Caco-2 (cell line): Measurements from ENCODE around the gene ELMO1. TPM values are rescaled to one million over a fixed set of nuclear protein-coding genes. Genes with fewer than 3 reads are reported as not detected.

Source experiments
- BruUV-seq: library from RNA; stranded (reverse); fragments of 400-500 nt; replicated peaks from 2 replicates; lab custom pipeline; 2021; lab: Mats Ljungman, UMichigan
- CTCF ChIA-PET: fragments of 300-600 bp; sonication (Branson Sonifier 250); formaldehyde crosslinking; loops from one replicate; lab custom pipeline; 2022; ENCODE audit warnings: antibody characterized with exemption; lab: Charles Lee
- POLR2A ChIA-PET: fragments of 300-600 bp; sonication (Branson Sonifier 250); formaldehyde crosslinking; loops from one replicate; lab custom pipeline; 2022; ENCODE audit warnings: antibody characterized with exemption; lab: Charles Lee
- DNase-seq, 2 experiments: peaks; one replicate each; pipeline versions ENCODE4 v3.0.0 to v3.0.0-alpha.2; 2020 to 2022
- H3K27me3 ChIP-seq: replicated peaks from 2 replicates; pipeline ENCODE4 v1.6.0; 2011; ENCODE audit warnings: low read length; ENCODE audit not compliant: control insufficient read depth, insufficient read depth
- H3K36me3 ChIP-seq: 2 replicates; pipeline ENCODE4 v1.5.1; 2011; ENCODE audit warnings: low read length; ENCODE audit not compliant: control insufficient read depth, insufficient read depth
- H3K4me1 ChIP-seq: fragments of 250-450 bp; sonication (Bioruptor Pico); 2 replicates; pipeline ENCODE4 v1.5.1; 2020; ENCODE audit warnings: mild to moderate bottlenecking
- H3K4me3 ChIP-seq: 2 replicates; pipeline ENCODE4 v1.5.1; 2011; ENCODE audit warnings: low read depth, mild to moderate bottlenecking, control low read depth, low read length
- H3K9me3 ChIP-seq: fragments of 250-450 bp; sonication (Bioruptor Pico); 2 replicates; pipeline ENCODE4 v1.5.1; 2020; ENCODE audit warnings: mild to moderate bottlenecking, moderate library complexity
- H3K27ac Mint-ChIP-seq: one replicate; pipeline ENCODE4 v1.8.0; 2022; ENCODE audit warnings: mixed read lengths; ENCODE audit not compliant: unreplicated experiment
- H3K27me3 Mint-ChIP-seq: one replicate; pipeline ENCODE4 v1.8.0; 2022; ENCODE audit warnings: mixed read lengths; ENCODE audit not compliant: insufficient read depth, unreplicated experiment
- H3K36me3 Mint-ChIP-seq: one replicate; pipeline ENCODE4 v1.8.0; 2022; ENCODE audit warnings: mild to moderate bottlenecking, mixed read lengths; ENCODE audit not compliant: insufficient read depth, unreplicated experiment
- H3K4me1 Mint-ChIP-seq: one replicate; pipeline ENCODE4 v1.8.0; 2022; ENCODE audit warnings: low read depth, mixed read lengths; ENCODE audit not compliant: unreplicated experiment
- H3K4me3 Mint-ChIP-seq: one replicate; pipeline ENCODE4 v1.8.0; 2022; ENCODE audit warnings: mild to moderate bottlenecking, moderate library complexity, mixed read lengths; ENCODE audit not compliant: unreplicated experiment
- H3K9me3 Mint-ChIP-seq: one replicate; pipeline ENCODE4 v1.8.0; 2022; ENCODE audit warnings: mixed read lengths; ENCODE audit not compliant: unreplicated experiment
- intact Hi-C: fragments of 100-400 bp; cut with micrococcal nuclease; formaldehyde crosslinking; loops from one replicate; pipeline ENCODE4 v1.10.0; 2022; ENCODE audit not compliant: unreplicated experiment
- total RNA-seq: library from RNA; stranded (reverse); gene quantifications from 2 replicates; pipeline ENCODE4 v1.2.3, GENCODE V29; 2022
- TF ChIP-seq, protein P1 (sequence below), 2 experiments: fragments of 200-600 bp in 1 of 2; IDR thresholded peaks; 1 replicate in 1 of 2; 2 replicates in 1 of 2; pipeline versions ENCODE4 v1.5.1 to v1.8.0; 2011 to 2022; ENCODE audit warnings: antibody characterized with exemption in 1 of 2, control low read depth in 1 of 2, inconsistent platforms in 1 of 2, low read depth in 1 of 2, low read length in 1 of 2, mild to moderate bottlenecking in 1 of 2, moderate library complexity in 1 of 2; ENCODE audit not compliant: insufficient read depth in 1 of 2, severe bottlenecking in 1 of 2, unreplicated experiment in 1 of 2

ELMO1 gene
- total RNA-seq, 1 experiment from 2014 or later: 0.14 TPM

DNA sequence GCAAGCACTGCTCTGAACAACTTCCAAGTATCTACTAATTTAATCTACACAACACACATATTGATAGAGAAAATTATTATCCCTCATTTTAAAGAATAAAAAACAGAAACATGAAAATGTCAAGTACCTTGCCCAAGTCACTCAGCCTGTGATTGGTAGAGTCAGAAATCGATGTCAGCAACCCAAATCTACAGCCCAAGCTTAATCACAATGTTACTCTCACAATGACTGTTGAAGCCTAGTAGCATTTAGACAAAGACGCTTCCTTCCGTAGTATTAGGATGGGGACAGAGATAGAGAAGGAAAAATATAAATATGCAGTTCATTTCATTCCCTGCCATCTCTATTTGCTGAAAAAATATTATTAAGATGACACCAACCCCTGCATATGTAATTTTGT, 242.5 kb downstream of the ELMO1 start:
- H3K4me3 ChIP-seq: no peak overlapping the region
- H3K4me1 Mint-ChIP-seq: no peaks in the 10 kb centered on the region
- no peak overlapping the region for H3K27ac Mint-ChIP-seq
- POLR2A ChIA-PET: no interaction called here
- H3K27me3 Mint-ChIP-seq: no peaks in the 10 kb centered on the region
- no peak overlapping the region for H3K4me3 Mint-ChIP-seq
- intact Hi-C loops: no loop called here
- TF ChIP-seq, protein P1, sequence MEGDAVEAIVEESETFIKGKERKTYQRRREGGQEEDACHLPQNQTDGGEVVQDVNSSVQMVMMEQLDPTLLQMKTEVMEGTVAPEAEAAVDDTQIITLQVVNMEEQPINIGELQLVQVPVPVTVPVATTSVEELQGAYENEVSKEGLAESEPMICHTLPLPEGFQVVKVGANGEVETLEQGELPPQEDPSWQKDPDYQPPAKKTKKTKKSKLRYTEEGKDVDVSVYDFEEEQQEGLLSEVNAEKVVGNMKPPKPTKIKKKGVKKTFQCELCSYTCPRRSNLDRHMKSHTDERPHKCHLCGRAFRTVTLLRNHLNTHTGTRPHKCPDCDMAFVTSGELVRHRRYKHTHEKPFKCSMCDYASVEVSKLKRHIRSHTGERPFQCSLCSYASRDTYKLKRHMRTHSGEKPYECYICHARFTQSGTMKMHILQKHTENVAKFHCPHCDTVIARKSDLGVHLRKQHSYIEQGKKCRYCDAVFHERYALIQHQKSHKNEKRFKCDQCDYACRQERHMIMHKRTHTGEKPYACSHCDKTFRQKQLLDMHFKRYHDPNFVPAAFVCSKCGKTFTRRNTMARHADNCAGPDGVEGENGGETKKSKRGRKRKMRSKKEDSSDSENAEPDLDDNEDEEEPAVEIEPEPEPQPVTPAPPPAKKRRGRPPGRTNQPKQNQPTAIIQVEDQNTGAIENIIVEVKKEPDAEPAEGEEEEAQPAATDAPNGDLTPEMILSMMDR (IDR thresholded peaks at IDR 0.05; ENCODE audit: insufficient read depth in 1 of 2, low read depth in 1 of 2, low read length in 1 of 2, severe bottlenecking in 1 of 2, unreplicated experiment in 1 of 2): no peak
- no TSS peak for BruUV-seq
- H3K36me3 ChIP-seq: no peaks in the 10 kb centered on the region
- no peaks in the 10 kb centered on the region for H3K9me3 ChIP-seq
- H3K4me1 ChIP-seq: no peaks in the 10 kb centered on the region
- H3K36me3 Mint-ChIP-seq: no peaks in the 10 kb centered on the region
- no peak for DNase-seq
- H3K27me3 ChIP-seq: no peaks in the 10 kb centered on the region
- no peaks in the 10 kb centered on the region for H3K9me3 Mint-ChIP-seq
- CTCF ChIA-PET: no interaction called here

GRCh38 chr7:37205451-37205850, 243.2 kb downstream of the ELMO1 start:
- POLR2A ChIA-PET: no interaction called here
- no peaks in the 10 kb centered on the region for H3K27me3 ChIP-seq
- H3K4me1 Mint-ChIP-seq: no peaks in the 10 kb centered on the region
- no peaks in the 10 kb centered on the region for H3K36me3 Mint-ChIP-seq
- BruUV-seq: no TSS peak
- H3K4me1 ChIP-seq: no peaks in the 10 kb centered on the region
- TF ChIP-seq, protein P1 (IDR thresholded peaks at IDR 0.05; ENCODE audit: insufficient read depth in 1 of 2, low read depth in 1 of 2, low read length in 1 of 2, severe bottlenecking in 1 of 2, unreplicated experiment in 1 of 2): no peak
- no peak overlapping the region for H3K4me3 Mint-ChIP-seq
- H3K27me3 Mint-ChIP-seq: no peaks in the 10 kb centered on the region
- DNase-seq: no peak
- H3K9me3 ChIP-seq: no peaks in the 10 kb centered on the region
- no peaks in the 10 kb centered on the region for H3K9me3 Mint-ChIP-seq
- no peak overlapping the region for H3K4me3 ChIP-seq
- CTCF ChIA-PET: interaction anchor here (0.7 to 1.0 kb wide), 2 partner anchors 24 to 234 kb away, joined by 3 read pairs; no protein-coding TSS in a partner anchor
- intact Hi-C loops: no loop called here
- H3K27ac Mint-ChIP-seq: no peak overlapping the region
- H3K36me3 ChIP-seq: no peaks in the 10 kb centered on the region

- H3K36me3 ChIP-seq: no peaks in the 10 kb centered on the region
- TF ChIP-seq, protein P1 (IDR thresholded peaks at IDR 0.05; ENCODE audit: insufficient read depth in 1 of 2, low read depth in 1 of 2, low read length in 1 of 2, severe bottlenecking in 1 of 2, unreplicated experiment in 1 of 2): no peak
- H3K4me3 ChIP-seq: no peak overlapping the region
- H3K9me3 Mint-ChIP-seq: no peaks in the 10 kb centered on the region
- no peak overlapping the region for H3K4me3 Mint-ChIP-seq
- DNase-seq: no peak
- H3K27ac Mint-ChIP-seq: no peak overlapping the region
- no peaks in the 10 kb centered on the region for H3K4me1 Mint-ChIP-seq
- no TSS peak for BruUV-seq
- no peaks in the 10 kb centered on the region for H3K36me3 Mint-ChIP-seq
- no peaks in the 10 kb centered on the region for H3K9me3 ChIP-seq
- intact Hi-C loops: loop anchor here (1.0 kb wide), 5 partner anchors 20 to 761 kb away; no protein-coding TSS in a partner anchor
- POLR2A ChIA-PET: no interaction called here
- CTCF ChIA-PET: interaction anchor here (0.6 to 2.4 kb wide), 4 partner anchors 20 to 760 kb away, joined by 3 to 14 read pairs (median 6); no protein-coding TSS in a partner anchor
- no peaks in the 10 kb centered on the region for H3K27me3 Mint-ChIP-seq
- H3K27me3 ChIP-seq: no peaks in the 10 kb centered on the region
- no peaks in the 10 kb centered on the region; the same call in 1 of the 2 replicates for H3K4me1 ChIP-seq
Measured at GRCh38 chr7:37201876-37202198, 246.8 kb downstream of the ELMO1 start.
